Measurements from ENCODE around the gene ADGB.
"Not testable (repeated sequence)": the region's sequence is repeated elsewhere in the genome, so short reads cannot be mapped to it uniquely, and the experiment has no call there.

ADGB gene

GRCh38 chr6:146827216-146827928 lies 228.6 kb downstream of the ADGB start:
- no peak for DNase-seq

GRCh38 chr6:146829792-146830565 lies 231.2 kb downstream of the ADGB start:
- no peak for DNase-seq

- DNase-seq, result no peak
Observed at GRCh38 chr6:146833157-146833556, 234.4 kb downstream of the ADGB start.

- DNase-seq, result no peak
Observed at GRCh38 chr6:146840216-146840615, 241.4 kb downstream of the ADGB start.

- no peak for DNase-seq
Observed at GRCh38 chr6:146840641-146841040, 241.9 kb downstream of the ADGB start.

- no peak for DNase-seq
Observed at GRCh38 chr6:146847426-146847825, 248.7 kb downstream of the ADGB start.

GRCh38 chr6:146850238-146850896 lies 251.6 kb downstream of the ADGB start:
- peak; percentile 8 for DNase-seq

- DNase-seq, result no peak
Observed at GRCh38 chr6:146850981-146851380, 252.2 kb downstream of the ADGB start.

- DNase-seq, result peak; percentile 21
Observed at GRCh38 chr6:146851837-146852236, 253.1 kb downstream of the ADGB start.

- DNase-seq, result not testable (repeated sequence)
Observed at GRCh38 chr6:146854521-146855255, 255.9 kb downstream of the ADGB start.

GRCh38 chr6:146855889-146856288 lies 257.1 kb downstream of the ADGB start:
- no peak for DNase-seq

- no peak for DNase-seq
Observed at GRCh38 chr6:146856296-146856695, 257.5 kb downstream of the ADGB start.

GRCh38 chr6:146857180-146857979 lies 258.6 kb downstream of the ADGB start:
- peak; percentile 74 for DNase-seq

- DNase-seq, result no peak
Observed at GRCh38 chr6:146857980-146858347, 259.2 kb downstream of the ADGB start.

GRCh38 chr6:146859206-146859605 lies 260.4 kb downstream of the ADGB start:
- DNase-seq, result no peak

- no peak for DNase-seq
Observed at GRCh38 chr6:146859795-146860495, 261.2 kb downstream of the ADGB start.

GRCh38 chr6:146860583-146860982 lies 261.8 kb downstream of the ADGB start:
- DNase-seq, result no peak

GRCh38 chr6:146861029-146861563 lies 262.3 kb downstream of the ADGB start:
- no peak for DNase-seq

- DNase-seq, result no peak
Observed at GRCh38 chr6:146861716-146862115, 262.9 kb downstream of the ADGB start.

- no peak for DNase-seq
Observed at GRCh38 chr6:146862508-146862919, 263.7 kb downstream of the ADGB start.

- DNase-seq, result no peak
Observed at GRCh38 chr6:146864300-146864699, 265.5 kb downstream of the ADGB start.

Measured in stimulated activated CD4-positive, alpha-beta T cell treated with anti-CD3 and anti-CD28 coated beads, Interleukin-4, amount 100 ng/mL, for 24 hours (primary cell).